Measurements from ENCODE around the gene CABCOCO1. TPM values are rescaled to one million over a fixed set of nuclear protein-coding genes. Genes with fewer than 3 reads are reported as not detected.
A peak's percentile ranks its signal among the peaks of the same experiment; 100 is the strongest.

CABCOCO1 gene
- total RNA-seq, 1 donor from 2014 or later = 0.47 TPM

GRCh38 chr10:61633665-61634064, 29.1 kb upstream of the CABCOCO1 start:
- no peaks in the 10 kb centered on the region for H3K27me3 Mint-ChIP-seq (ENCODE audit: low read depth)
- no peaks in the 10 kb centered on the region for H3K36me3 Mint-ChIP-seq (ENCODE audit: low read depth)
- H3K4me3 Mint-ChIP-seq (ENCODE audit: unreplicated experiment) = no peak overlapping the region
- H3K27ac Mint-ChIP-seq (ENCODE audit: unreplicated experiment) = peak overlapping the region; percentile 62
- no peak for TF ChIP-seq CTCF (IDR thresholded peaks at IDR 0.05)
- no peak for DNase-seq (ENCODE audit: low spot score)
- peaks cover 54% of the 10 kb centered on the region for H3K4me1 Mint-ChIP-seq (ENCODE audit: low read depth)
- H3K9me3 Mint-ChIP-seq (ENCODE audit: low read depth) = no peaks in the 10 kb centered on the region

GRCh38 chr10:61634746-61635145, 28.0 kb upstream of the CABCOCO1 start:
- Mint-ChIP-seq H3K27me3 (ENCODE audit: low read depth) (no peaks in the 10 kb centered on the region), H3K4me1 (ENCODE audit: low read depth) (peaks cover 43% of the 10 kb centered on the region), H3K4me3 (ENCODE audit: unreplicated experiment) (no peak overlapping the region), H3K27ac (ENCODE audit: unreplicated experiment) (peak overlapping the region; percentile 62), H3K9me3 (ENCODE audit: low read depth) (no peaks in the 10 kb centered on the region), H3K36me3 (ENCODE audit: low read depth) (no peaks in the 10 kb centered on the region)
- no peak for DNase-seq (ENCODE audit: low spot score)
- TF ChIP-seq CTCF (IDR thresholded peaks at IDR 0.05) = no peak

GRCh38 chr10:61635471-61635870, 27.3 kb upstream of the CABCOCO1 start:
- Mint-ChIP-seq H3K27ac (ENCODE audit: unreplicated experiment) (peak overlapping the region; percentile 62), H3K9me3 (ENCODE audit: low read depth) (no peaks in the 10 kb centered on the region), H3K36me3 (ENCODE audit: low read depth) (no peaks in the 10 kb centered on the region), H3K4me3 (ENCODE audit: unreplicated experiment) (no peak overlapping the region), H3K27me3 (ENCODE audit: low read depth) (no peaks in the 10 kb centered on the region), H3K4me1 (ENCODE audit: low read depth) (peaks cover 43% of the 10 kb centered on the region)
- TF ChIP-seq CTCF (IDR thresholded peaks at IDR 0.05) = no peak
- no peak for DNase-seq (ENCODE audit: low spot score)

- Mint-ChIP-seq H3K27me3 (ENCODE audit: low read depth) (no peaks in the 10 kb centered on the region), H3K27ac (ENCODE audit: unreplicated experiment) (peak overlapping the region; percentile 62), H3K9me3 (ENCODE audit: low read depth) (no peaks in the 10 kb centered on the region), H3K4me3 (ENCODE audit: unreplicated experiment) (no peak overlapping the region), H3K4me1 (ENCODE audit: low read depth) (peaks cover 46% of the 10 kb centered on the region), H3K36me3 (ENCODE audit: low read depth) (no peaks in the 10 kb centered on the region)
- no peak for TF ChIP-seq CTCF (IDR thresholded peaks at IDR 0.05)
- DNase-seq (ENCODE audit: low spot score) = no peak
Measured at GRCh38 chr10:61635932-61636331, 26.8 kb upstream of the CABCOCO1 start.

- Mint-ChIP-seq H3K27ac (ENCODE audit: unreplicated experiment) (no peak overlapping the region), H3K4me3 (ENCODE audit: unreplicated experiment) (no peak overlapping the region), H3K9me3 (ENCODE audit: low read depth) (no peaks in the 10 kb centered on the region), H3K27me3 (ENCODE audit: low read depth) (no peaks in the 10 kb centered on the region), H3K36me3 (ENCODE audit: low read depth) (no peaks in the 10 kb centered on the region), H3K4me1 (ENCODE audit: low read depth) (peaks cover 38% of the 10 kb centered on the region)
- no peak for TF ChIP-seq CTCF (IDR thresholded peaks at IDR 0.05)
- no peak for DNase-seq (ENCODE audit: low spot score)
Measured at GRCh38 chr10:61639952-61640351, 22.8 kb upstream of the CABCOCO1 start.

Data from chondrocyte (in vitro differentiated cells).